ENCODE data around the gene SH3BGR. TPM values are rescaled to one million over a fixed set of nuclear protein-coding genes. Genes with fewer than 3 reads are reported as not detected.
"Not testable (repeated sequence)": the region's sequence is repeated elsewhere in the genome, so short reads cannot be mapped to it uniquely, and the experiment has no call there.

SH3BGR gene
- total RNA-seq, 2 donors from 2014 or later: 14.6 to 24.9 TPM

DNA sequence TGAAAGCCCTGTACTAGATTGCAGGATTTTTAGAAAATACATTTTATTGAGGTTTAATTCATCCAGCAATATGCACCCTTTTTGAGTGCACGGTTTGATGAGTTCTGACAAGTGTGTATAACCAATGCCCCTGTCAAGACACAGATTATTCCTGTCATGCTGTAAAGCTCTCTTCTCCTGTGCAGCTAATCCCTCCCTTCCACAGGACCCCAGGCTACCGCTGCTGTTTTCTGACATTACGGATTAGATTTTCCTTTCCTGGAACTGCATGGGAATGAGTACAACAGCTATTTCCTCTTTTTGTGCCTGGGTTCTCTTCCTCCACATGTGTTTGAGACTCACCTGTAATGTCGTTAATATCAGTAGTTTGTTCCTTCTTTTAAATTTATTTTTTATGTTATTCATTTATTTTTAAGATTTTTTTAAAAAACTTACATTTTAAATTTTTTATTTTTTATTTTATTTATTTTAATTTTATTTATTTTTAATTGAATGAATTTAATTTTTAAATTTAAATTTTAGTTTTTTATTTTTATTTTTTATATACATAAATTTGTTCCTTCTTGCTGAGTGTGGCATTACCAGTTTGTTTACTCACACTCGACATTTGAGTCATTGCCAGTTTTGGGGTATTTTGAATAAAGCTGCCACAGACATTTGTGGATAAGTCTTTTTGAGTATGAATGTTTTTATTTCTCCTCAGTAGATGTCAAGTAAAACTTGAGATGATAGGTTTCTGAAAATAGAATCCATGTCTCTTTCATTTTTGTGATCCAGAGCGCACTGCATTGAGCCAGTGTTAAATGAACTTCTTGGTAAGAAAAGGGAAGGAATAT, 82.0 kb downstream of the SH3BGR start:
- TF ChIP-seq, protein P1, sequence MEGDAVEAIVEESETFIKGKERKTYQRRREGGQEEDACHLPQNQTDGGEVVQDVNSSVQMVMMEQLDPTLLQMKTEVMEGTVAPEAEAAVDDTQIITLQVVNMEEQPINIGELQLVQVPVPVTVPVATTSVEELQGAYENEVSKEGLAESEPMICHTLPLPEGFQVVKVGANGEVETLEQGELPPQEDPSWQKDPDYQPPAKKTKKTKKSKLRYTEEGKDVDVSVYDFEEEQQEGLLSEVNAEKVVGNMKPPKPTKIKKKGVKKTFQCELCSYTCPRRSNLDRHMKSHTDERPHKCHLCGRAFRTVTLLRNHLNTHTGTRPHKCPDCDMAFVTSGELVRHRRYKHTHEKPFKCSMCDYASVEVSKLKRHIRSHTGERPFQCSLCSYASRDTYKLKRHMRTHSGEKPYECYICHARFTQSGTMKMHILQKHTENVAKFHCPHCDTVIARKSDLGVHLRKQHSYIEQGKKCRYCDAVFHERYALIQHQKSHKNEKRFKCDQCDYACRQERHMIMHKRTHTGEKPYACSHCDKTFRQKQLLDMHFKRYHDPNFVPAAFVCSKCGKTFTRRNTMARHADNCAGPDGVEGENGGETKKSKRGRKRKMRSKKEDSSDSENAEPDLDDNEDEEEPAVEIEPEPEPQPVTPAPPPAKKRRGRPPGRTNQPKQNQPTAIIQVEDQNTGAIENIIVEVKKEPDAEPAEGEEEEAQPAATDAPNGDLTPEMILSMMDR (IDR thresholded peaks at IDR 0.05): no peak

DNA sequence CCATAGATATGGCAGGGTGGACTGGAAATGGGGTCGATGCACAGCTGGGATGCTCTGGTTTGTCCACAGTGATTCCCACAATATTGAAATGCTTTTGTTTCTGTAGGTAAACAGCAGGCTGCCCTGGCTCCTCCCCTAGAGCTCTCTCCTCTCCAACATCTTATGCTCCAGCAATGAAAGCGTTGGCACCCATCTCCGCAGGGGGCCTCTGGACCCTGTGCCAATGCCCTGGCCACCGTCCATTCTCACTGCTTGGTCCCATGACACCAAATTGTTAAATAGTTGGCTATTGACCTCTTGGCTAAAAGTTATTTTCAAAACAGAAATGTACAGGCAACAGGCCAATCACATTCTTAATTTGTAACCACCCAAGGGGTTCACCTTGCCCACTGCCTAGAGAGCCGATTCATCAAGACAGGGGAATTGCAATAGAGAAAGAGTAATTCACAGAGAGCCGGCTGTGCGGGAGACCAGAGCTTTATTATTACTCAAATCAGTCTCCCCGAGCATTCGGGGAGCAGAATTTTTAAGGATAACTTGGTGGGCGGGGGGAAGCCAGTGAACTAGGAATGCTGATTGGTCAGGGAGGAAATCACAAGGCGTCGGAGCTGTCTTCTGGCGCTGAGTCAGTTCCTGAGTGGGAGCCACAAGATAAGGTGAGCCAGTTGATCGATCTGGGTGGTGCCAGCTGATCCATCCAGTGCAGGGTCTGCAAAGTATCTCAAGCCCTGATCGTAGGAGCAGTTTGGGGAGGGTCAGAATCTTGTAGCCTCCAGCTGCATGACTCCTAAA, 84.1 kb downstream of the SH3BGR start:
- DNase-seq (ENCODE audit: low spot score) (no peak), ATAC-seq (ENCODE audit: insufficient number of reproducible peaks, low FRiP score, low read depth) (no peak)
- Histone ChIP-seq H3K27ac (no peak overlapping the region), H3K36me3 (no peaks in the 10 kb centered on the region), H3K4me3 (no peak overlapping the region), H3K9me3 (no peaks in the 10 kb centered on the region), H3K4me1 (ENCODE audit: control insufficient read depth in 1 of 2, low read depth in 2 of 2) (no peaks in the 10 kb centered on the region), H3K27me3 (replicated peaks; ENCODE audit: insufficient read depth) (no peaks in the 10 kb centered on the region)
- TF ChIP-seq, protein P1 (IDR thresholded peaks at IDR 0.05): no peak

More for the DNA sequence above, 82.0 kb downstream of the SH3BGR start:
- Histone ChIP-seq H3K9me3 (no peaks in the 10 kb centered on the region), H3K4me1 (ENCODE audit: control insufficient read depth in 1 of 2, low read depth in 2 of 2) (no peaks in the 10 kb centered on the region), H3K4me3 (no peak overlapping the region), H3K27ac (no peak overlapping the region), H3K36me3 (no peaks in the 10 kb centered on the region), H3K27me3 (replicated peaks; ENCODE audit: insufficient read depth) (no peaks in the 10 kb centered on the region)
- no peak for DNase-seq (ENCODE audit: low spot score)
- ATAC-seq (ENCODE audit: insufficient number of reproducible peaks, low FRiP score, low read depth): no peak

DNA sequence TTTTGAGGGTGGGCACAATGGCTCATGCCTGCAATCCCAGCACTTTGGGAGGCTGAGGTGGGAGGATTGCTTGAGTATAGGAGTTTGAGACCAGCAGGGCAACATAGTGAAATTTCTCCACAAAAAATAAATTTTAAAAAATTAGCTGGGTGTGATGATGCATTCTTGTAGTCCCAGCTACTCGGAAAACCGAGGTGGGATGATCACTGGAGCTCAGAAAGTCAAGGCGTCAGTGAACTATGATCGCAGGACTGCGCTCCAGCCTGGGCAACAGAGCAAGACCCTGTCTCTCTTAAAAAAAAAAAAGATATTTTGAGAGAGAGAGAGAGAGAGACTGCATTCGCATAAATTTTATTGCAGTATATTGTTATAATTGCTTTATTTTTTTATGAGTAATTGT, 85.1 kb downstream of the SH3BGR start:
- DNase-seq (ENCODE audit: low spot score): no peak
- Histone ChIP-seq H3K9me3 (no peaks in the 10 kb centered on the region), H3K4me3 (no peak overlapping the region), H3K27me3 (replicated peaks; ENCODE audit: insufficient read depth) (no peaks in the 10 kb centered on the region), H3K27ac (no peak overlapping the region), H3K4me1 (ENCODE audit: control insufficient read depth in 1 of 2, low read depth in 2 of 2) (no peaks in the 10 kb centered on the region), H3K36me3 (no peaks in the 10 kb centered on the region)
- ATAC-seq (ENCODE audit: insufficient number of reproducible peaks, low FRiP score, low read depth): no peak
- TF ChIP-seq, protein P1 (IDR thresholded peaks at IDR 0.05): no peak

DNA sequence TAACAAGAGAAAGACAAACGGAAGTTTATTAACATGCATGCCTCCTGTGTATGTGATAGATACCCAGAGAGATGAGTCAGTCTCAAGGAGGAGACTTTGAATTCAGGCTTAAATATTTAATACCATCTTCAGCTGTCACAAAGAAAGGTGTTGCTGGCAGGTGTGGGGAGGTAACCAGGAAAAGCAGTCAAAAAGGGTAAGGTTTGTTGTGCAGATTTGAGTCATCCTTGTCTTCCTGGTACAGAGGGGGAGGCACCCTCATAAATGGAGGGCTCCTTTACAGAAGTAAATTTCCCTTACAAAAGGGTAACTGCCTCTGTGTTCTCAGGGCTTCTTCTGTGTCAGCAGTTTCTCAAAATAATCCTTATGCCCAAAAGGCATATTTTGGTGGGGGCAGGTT, 85.8 kb downstream of the SH3BGR start:
- no peaks in the 10 kb centered on the region for H3K36me3 ChIP-seq
- no peak overlapping the region for H3K4me3 ChIP-seq
- H3K27ac ChIP-seq: no peak overlapping the region
- DNase-seq (ENCODE audit: low spot score) (no peak), ATAC-seq (ENCODE audit: insufficient number of reproducible peaks, low FRiP score, low read depth) (no peak)
- H3K4me1 ChIP-seq (ENCODE audit: control insufficient read depth in 1 of 2, low read depth in 2 of 2): no peaks in the 10 kb centered on the region
- H3K9me3 ChIP-seq: no peaks in the 10 kb centered on the region
- TF ChIP-seq, protein P1 (IDR thresholded peaks at IDR 0.05): no peak
- no peaks in the 10 kb centered on the region for H3K27me3 ChIP-seq (replicated peaks; ENCODE audit: insufficient read depth)

DNA sequence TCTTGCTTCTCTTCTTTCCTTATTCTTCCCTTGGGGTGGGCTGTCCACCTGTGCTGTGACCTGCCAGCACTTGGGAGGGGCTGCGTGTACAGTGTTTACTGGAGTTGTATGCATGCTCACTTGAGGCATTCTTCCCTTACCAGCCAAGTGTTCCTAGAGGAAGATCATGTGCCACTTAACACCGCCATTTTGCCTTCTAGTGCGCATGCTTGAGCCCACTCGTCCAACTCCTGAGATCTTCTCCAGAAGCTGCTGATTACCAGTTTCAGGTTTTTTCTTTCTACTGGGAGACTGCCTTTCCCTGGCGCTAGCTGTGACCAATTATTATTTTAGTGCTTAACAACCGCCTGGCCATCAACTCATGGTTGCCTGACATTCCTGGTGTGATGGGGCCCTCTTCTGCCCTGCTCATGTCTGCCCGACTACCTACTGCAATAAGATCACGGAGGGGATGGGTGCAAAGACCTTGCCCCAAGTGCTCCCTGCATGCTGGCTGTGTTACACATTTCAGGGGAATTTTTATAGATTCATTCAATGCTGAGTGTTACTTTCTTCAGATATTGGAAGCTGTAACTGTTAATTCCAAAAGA, 86.8 kb downstream of the SH3BGR start:
- TF ChIP-seq, protein P1 (IDR thresholded peaks at IDR 0.05): no peak
- H3K9me3 ChIP-seq: no peaks in the 10 kb centered on the region

DNA sequence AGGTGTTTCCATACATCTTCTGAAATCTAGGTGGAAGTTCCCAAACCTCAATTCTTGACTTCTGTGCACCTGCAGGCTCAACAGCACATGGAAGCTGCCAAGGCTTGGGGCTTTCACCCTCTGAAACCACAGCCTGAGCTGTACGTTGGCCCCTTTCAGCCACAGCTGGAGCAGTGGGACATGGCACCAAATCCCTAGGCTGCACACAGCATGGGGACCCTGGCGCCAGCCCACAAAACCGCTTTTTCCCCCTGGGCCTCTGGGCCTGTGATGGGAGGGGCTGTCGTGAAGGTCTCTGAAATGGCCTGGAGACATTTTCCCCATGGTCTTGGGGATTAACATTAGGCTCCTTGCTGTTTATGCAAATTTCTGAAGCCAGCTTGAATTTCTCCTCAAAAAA, 88.6 kb downstream of the SH3BGR start:
- not testable (repeated sequence) for H3K4me3 ChIP-seq; ATAC-seq (ENCODE audit: insufficient number of reproducible peaks, low FRiP score, low read depth); H3K9me3 ChIP-seq; H3K36me3 ChIP-seq; H3K27me3 ChIP-seq (replicated peaks; ENCODE audit: insufficient read depth); H3K4me1 ChIP-seq (ENCODE audit: control insufficient read depth in 1 of 2, low read depth in 2 of 2); H3K27ac ChIP-seq; DNase-seq (ENCODE audit: low spot score)

More for the DNA sequence above, 86.8 kb downstream of the SH3BGR start:
- Histone ChIP-seq H3K4me1 (ENCODE audit: control insufficient read depth in 1 of 2, low read depth in 2 of 2) (no peaks in the 10 kb centered on the region), H3K4me3 (no peak overlapping the region), H3K27ac (no peak overlapping the region), H3K27me3 (replicated peaks; ENCODE audit: insufficient read depth) (no peaks in the 10 kb centered on the region), H3K36me3 (no peaks in the 10 kb centered on the region)
- DNase-seq (ENCODE audit: low spot score): no peak
- ATAC-seq (ENCODE audit: insufficient number of reproducible peaks, low FRiP score, low read depth): no peak
